Measurements from ENCODE around the gene ARHGAP44. TPM values are rescaled to one million over a fixed set of nuclear protein-coding genes. Genes with fewer than 3 reads are reported as not detected.

ARHGAP44 gene
- total RNA-seq, 1 donor from 2014 or later = 19.3 TPM

GRCh38 chr17:12745486-12745885 is 43.8 kb upstream of the ARHGAP44 start:
- Histone ChIP-seq H3K4me3 (no peak overlapping the region), H3K27ac (no peak overlapping the region), H3K36me3 (peaks cover 26 to 54% of the 10 kb centered on the region in 2 donors), H3K27me3 (no peaks in the 10 kb centered on the region), H3K4me1 (peaks cover 0 to 11% of the 10 kb centered on the region in 2 donors), H3K9me3 (no peaks in the 10 kb centered on the region)
- no peak for TF ChIP-seq CTCF (IDR thresholded peaks at IDR 0.05)
- DNase-seq (ENCODE audit: low spot score in 2 of 2) = no peak
- intact Hi-C loops (cut with DNase I) = loop anchor here (10.0 kb wide), 1 partner anchor 59 kb away; no protein-coding TSS in a partner anchor

- H3K9me3 ChIP-seq = no peaks in the 10 kb centered on the region
- no peak for DNase-seq (ENCODE audit: low spot score in 2 of 2)
- H3K27ac ChIP-seq = no peak overlapping the region
- peaks cover 61 to 96% of the 10 kb centered on the region in 2 donors for H3K36me3 ChIP-seq
- no peak for TF ChIP-seq CTCF (IDR thresholded peaks at IDR 0.05)
- H3K4me3 ChIP-seq = no peak overlapping the region
- H3K4me1 ChIP-seq = no peaks in the 10 kb centered on the region
- intact Hi-C loops (cut with DNase I) = no loop called here
- no peaks in the 10 kb centered on the region for H3K27me3 ChIP-seq
These were observed 32.5 kb upstream of the ARHGAP44 start for GRCh38 chr17:12756786-12757185.

- Histone ChIP-seq H3K4me1 (no peaks in the 10 kb centered on the region), H3K27me3 (no peaks in the 10 kb centered on the region), H3K27ac (no peak overlapping the region), H3K4me3 (no peak overlapping the region), H3K9me3 (no peaks in the 10 kb centered on the region), H3K36me3 (peaks cover 41 to 95% of the 10 kb centered on the region in 2 donors)
- DNase-seq (ENCODE audit: low spot score in 2 of 2) = no peak
- no peak for TF ChIP-seq CTCF (IDR thresholded peaks at IDR 0.05)
- intact Hi-C loops (cut with DNase I) = no loop called here
These were observed 30.2 kb upstream of the ARHGAP44 start for GRCh38 chr17:12759090-12759489.

- no peaks in the 10 kb centered on the region for H3K9me3 ChIP-seq
- DNase-seq (ENCODE audit: low spot score in 2 of 2) = peak in 1 of 2 donors; percentile 76
- H3K36me3 ChIP-seq = peaks cover 5 to 42% of the 10 kb centered on the region in 2 donors
- H3K27me3 ChIP-seq = no peaks in the 10 kb centered on the region
- H3K27ac ChIP-seq = no peak overlapping the region
- H3K4me1 ChIP-seq = no peaks in the 10 kb centered on the region
- TF ChIP-seq CTCF (IDR thresholded peaks at IDR 0.05) = no peak
- H3K4me3 ChIP-seq = no peak overlapping the region
- intact Hi-C loops (cut with DNase I) = loop anchor here (10.0 kb wide), 1 partner anchor 239 kb away; no protein-coding TSS in a partner anchor
These were observed 23.8 kb upstream of the ARHGAP44 start for GRCh38 chr17:12765548-12765947.

GRCh38 chr17:12768255-12768654 is 21.0 kb upstream of the ARHGAP44 start:
- Histone ChIP-seq H3K36me3 (peaks cover 0 to 18% of the 10 kb centered on the region in 2 donors), H3K9me3 (no peaks in the 10 kb centered on the region), H3K4me3 (no peak overlapping the region), H3K27me3 (no peaks in the 10 kb centered on the region), H3K4me1 (no peaks in the 10 kb centered on the region), H3K27ac (no peak overlapping the region)
- no peak for TF ChIP-seq CTCF (IDR thresholded peaks at IDR 0.05)
- DNase-seq (ENCODE audit: low spot score in 2 of 2) = no peak
- intact Hi-C loops (cut with DNase I) = loop anchor here (10.0 kb wide), 1 partner anchor 237 kb away; no protein-coding TSS in a partner anchor

GRCh38 chr17:12769981-12770380 is 19.3 kb upstream of the ARHGAP44 start:
- Histone ChIP-seq H3K4me3 (no peak overlapping the region), H3K27me3 (no peaks in the 10 kb centered on the region), H3K27ac (no peak overlapping the region), H3K4me1 (no peaks in the 10 kb centered on the region), H3K9me3 (no peaks in the 10 kb centered on the region), H3K36me3 (peaks cover 0 to 1% of the 10 kb centered on the region in 2 donors)
- TF ChIP-seq CTCF (IDR thresholded peaks at IDR 0.05) = no peak
- DNase-seq (ENCODE audit: low spot score in 2 of 2) = no peak
- intact Hi-C loops (cut with DNase I) = loop anchor here (10.0 kb wide), 1 partner anchor 235 kb away; no protein-coding TSS in a partner anchor
